H9 (cell line): Measurements from ENCODE around the gene DYNLRB1. TPM values are rescaled to one million over a fixed set of nuclear protein-coding genes. Genes with fewer than 3 reads are reported as not detected.

Source experiments
- DNase-seq: peaks from one replicate; pipeline ENCODE4 v3.0.0-alpha.2; 2017
- H2AFZ ChIP-seq: one replicate; pipeline ENCODE4 v1.6.1; 2013; ENCODE audit warnings: mild to moderate bottlenecking, low read length, control low read depth, moderate library complexity
- H2AK5ac ChIP-seq: 2 replicates; pipeline ENCODE4 v1.6.1; 2013; ENCODE audit warnings: low read length, control low read depth, mixed read lengths; ENCODE audit not compliant: insufficient read length
- H2BK120ac ChIP-seq: one replicate; pipeline ENCODE4 v1.6.1; 2013; ENCODE audit warnings: low read depth, mild to moderate bottlenecking, low read length, control low read depth, inconsistent platforms; ENCODE audit not compliant: poor library complexity, severe bottlenecking
- H2BK12ac ChIP-seq: 2 replicates; pipeline ENCODE4 v1.6.1; 2013; ENCODE audit warnings: low read length, control low read depth, mixed read lengths, low read depth; ENCODE audit not compliant: insufficient read length
- H2BK15ac ChIP-seq: 2 replicates; pipeline ENCODE4 v1.6.1; 2013; ENCODE audit warnings: low read depth, low read length, control low read depth
- H2BK20ac ChIP-seq: one replicate; pipeline ENCODE4 v1.6.1; 2013; ENCODE audit warnings: low read depth, mild to moderate bottlenecking, low read length, control low read depth, inconsistent platforms; ENCODE audit not compliant: poor library complexity, severe bottlenecking
- H2BK5ac ChIP-seq: 2 replicates; pipeline ENCODE4 v1.6.1; 2013; ENCODE audit warnings: low read length, control low read depth, mixed read lengths; ENCODE audit not compliant: insufficient read length
- H3K14ac ChIP-seq: 2 replicates; pipeline ENCODE4 v1.6.1; 2013; ENCODE audit warnings: low read length, control low read depth; ENCODE audit not compliant: insufficient read depth
- H3K18ac ChIP-seq: 2 replicates; pipeline ENCODE4 v1.6.1; 2013; ENCODE audit warnings: low read depth, mild to moderate bottlenecking, mixed read lengths, low read length, control low read depth; ENCODE audit not compliant: insufficient read length
- H3K23ac ChIP-seq: 2 replicates; pipeline ENCODE4 v1.6.1; 2013; ENCODE audit warnings: low read length, control low read depth, mixed read lengths, low read depth; ENCODE audit not compliant: insufficient read length
- H3K23me2 ChIP-seq: 2 replicates; pipeline ENCODE4 v1.6.1; 2013; ENCODE audit warnings: low read depth, mild to moderate bottlenecking, mixed read lengths, low read length, control low read depth; ENCODE audit not compliant: insufficient read length, poor library complexity, severe bottlenecking
- H3K27ac ChIP-seq: 2 replicates; pipeline ENCODE4 v1.5.1; 2013; ENCODE audit warnings: low read length, control low read depth, mixed read lengths, low read depth; ENCODE audit not compliant: insufficient read length
- H3K27me3 ChIP-seq: 2 replicates; pipeline ENCODE4 v1.6.1; 2013; ENCODE audit warnings: low read length, control low read depth, inconsistent platforms; ENCODE audit not compliant: insufficient read depth
- H3K4ac ChIP-seq: 2 replicates; pipeline ENCODE4 v1.6.1; 2013; ENCODE audit warnings: low read depth, mild to moderate bottlenecking, control low read depth, inconsistent platforms, low read length, moderate library complexity
- H3K4me1 ChIP-seq: 2 replicates; pipeline ENCODE4 v1.6.1; 2013; ENCODE audit warnings: low read length, control low read depth, inconsistent platforms; ENCODE audit not compliant: insufficient read depth
- H3K4me2 ChIP-seq: 2 replicates; pipeline ENCODE4 v1.6.1; 2013; ENCODE audit warnings: low read length, control low read depth, mixed read lengths; ENCODE audit not compliant: insufficient read length, insufficient read depth
- H3K56ac ChIP-seq: 2 replicates; pipeline ENCODE4 v1.6.1; 2013; ENCODE audit warnings: low read depth, mild to moderate bottlenecking, mixed read lengths, low read length, control low read depth; ENCODE audit not compliant: insufficient read length
- H3K79me1 ChIP-seq: 2 replicates; pipeline ENCODE4 v1.6.1; 2013; ENCODE audit warnings: low read depth, mild to moderate bottlenecking, moderate library complexity, low read length, control low read depth, inconsistent platforms; ENCODE audit not compliant: insufficient read depth, poor library complexity, severe bottlenecking
- H3K79me2 ChIP-seq: 2 replicates; pipeline ENCODE4 v1.6.1; 2013; ENCODE audit warnings: low read length, control low read depth, inconsistent platforms; ENCODE audit not compliant: insufficient read depth
- H3K9ac ChIP-seq: 2 replicates; pipeline ENCODE4 v1.6.1; 2013; ENCODE audit warnings: low read length, control low read depth, mixed read lengths; ENCODE audit not compliant: insufficient read length; ENCODE audit errors: extremely low read depth
- H3K9me3 ChIP-seq: one replicate; pipeline ENCODE4 v1.6.1; 2013; ENCODE audit warnings: low read depth, low read length, inconsistent platforms; ENCODE audit not compliant: control insufficient read depth
- H3T11ph ChIP-seq: one replicate; pipeline ENCODE4 v1.6.1; 2013; ENCODE audit warnings: mild to moderate bottlenecking, low read length, control low read depth, inconsistent platforms
- H4K20me1 ChIP-seq: one replicate; pipeline ENCODE4 v1.6.1; 2013; ENCODE audit not compliant: control insufficient read depth, insufficient read length, insufficient read depth
- H4K5ac ChIP-seq: 2 replicates; pipeline ENCODE4 v1.6.1; 2013; ENCODE audit warnings: low read depth, mild to moderate bottlenecking, mixed read lengths, low read length, control low read depth; ENCODE audit not compliant: insufficient read length
- H4K8ac ChIP-seq: replicated peaks from 2 replicates; pipeline ENCODE4 v1.6.1; 2013; ENCODE audit warnings: low read length, control low read depth, mixed read lengths, low read depth; ENCODE audit not compliant: insufficient read length
- H4K91ac ChIP-seq: 2 replicates; pipeline ENCODE4 v1.6.1; 2013; ENCODE audit warnings: low read depth, mild to moderate bottlenecking, moderate library complexity, mixed read lengths, low read length, control low read depth; ENCODE audit not compliant: insufficient read length
- H3K27ac Mint-ChIP-seq, 3 experiments: 2 replicates in 2 of 3; 3 replicates in 1 of 3; pipeline ENCODE4 v1.8.0; 2020 to 2021; ENCODE audit warnings: mixed read lengths in 3 of 3, mild to moderate bottlenecking in 1 of 3, moderate library complexity in 1 of 3
- H3K27me3 Mint-ChIP-seq: 2 replicates; pipeline ENCODE4 v1.8.0; 2021; ENCODE audit warnings: low read depth, mild to moderate bottlenecking, moderate library complexity, mixed read lengths
- H3K36me3 Mint-ChIP-seq, 3 experiments: 2 replicates in 2 of 3; 3 replicates in 1 of 3; pipeline ENCODE4 v1.8.0; 2020 to 2021; ENCODE audit warnings: low read depth in 3 of 3, mixed read lengths in 3 of 3; ENCODE audit not compliant: insufficient read depth in 1 of 3
- H3K4me1 Mint-ChIP-seq, 2 experiments: 2 replicates each; pipeline ENCODE4 v1.8.0; 2020; ENCODE audit warnings: mixed read lengths in 2 of 2
- H3K4me3 Mint-ChIP-seq, 2 experiments: 2 replicates in 1 of 2; 3 replicates in 1 of 2; pipeline ENCODE4 v1.8.0; 2020 to 2021; ENCODE audit warnings: mild to moderate bottlenecking in 2 of 2, mixed read lengths in 2 of 2, moderate library complexity in 1 of 2
- H3K9me3 Mint-ChIP-seq, 2 experiments: 2 replicates in 1 of 2; 3 replicates in 1 of 2; pipeline ENCODE4 v1.8.0; 2020; ENCODE audit warnings: mild to moderate bottlenecking in 2 of 2, mixed read lengths in 2 of 2, moderate library complexity in 1 of 2
- WGBS: extraction: QIAGEN DNeasy Blood & Tissue Kit; methylation state at CpG from one replicate; pipeline ENCODE4 v1.1.7; 2013; ENCODE audit warnings: missing lambda C conversion rate, low lambda C conversion rate, mixed read lengths; ENCODE audit not compliant: insufficient read length; ENCODE audit errors: extremely low coverage; 5-methylcytosine and 5-hydroxymethylcytosine counted together
- total RNA-seq: library from RNA; stranded (reverse); gene quantifications from 2 replicates; pipeline ENCODE4 v1.2.1, GENCODE V29; 2021
- TF ChIP-seq, protein P1 (sequence below): fragments of 200-600 bp; sonication (generic); conservative IDR thresholded peaks from 3 replicates; pipeline ENCODE4 v1.8.0; 2021; ENCODE audit warnings: antibody characterized with exemption, mild to moderate bottlenecking

Gene DYNLRB1
- total RNA-seq, 1 experiment from 2014 or later: 200 TPM

DNA sequence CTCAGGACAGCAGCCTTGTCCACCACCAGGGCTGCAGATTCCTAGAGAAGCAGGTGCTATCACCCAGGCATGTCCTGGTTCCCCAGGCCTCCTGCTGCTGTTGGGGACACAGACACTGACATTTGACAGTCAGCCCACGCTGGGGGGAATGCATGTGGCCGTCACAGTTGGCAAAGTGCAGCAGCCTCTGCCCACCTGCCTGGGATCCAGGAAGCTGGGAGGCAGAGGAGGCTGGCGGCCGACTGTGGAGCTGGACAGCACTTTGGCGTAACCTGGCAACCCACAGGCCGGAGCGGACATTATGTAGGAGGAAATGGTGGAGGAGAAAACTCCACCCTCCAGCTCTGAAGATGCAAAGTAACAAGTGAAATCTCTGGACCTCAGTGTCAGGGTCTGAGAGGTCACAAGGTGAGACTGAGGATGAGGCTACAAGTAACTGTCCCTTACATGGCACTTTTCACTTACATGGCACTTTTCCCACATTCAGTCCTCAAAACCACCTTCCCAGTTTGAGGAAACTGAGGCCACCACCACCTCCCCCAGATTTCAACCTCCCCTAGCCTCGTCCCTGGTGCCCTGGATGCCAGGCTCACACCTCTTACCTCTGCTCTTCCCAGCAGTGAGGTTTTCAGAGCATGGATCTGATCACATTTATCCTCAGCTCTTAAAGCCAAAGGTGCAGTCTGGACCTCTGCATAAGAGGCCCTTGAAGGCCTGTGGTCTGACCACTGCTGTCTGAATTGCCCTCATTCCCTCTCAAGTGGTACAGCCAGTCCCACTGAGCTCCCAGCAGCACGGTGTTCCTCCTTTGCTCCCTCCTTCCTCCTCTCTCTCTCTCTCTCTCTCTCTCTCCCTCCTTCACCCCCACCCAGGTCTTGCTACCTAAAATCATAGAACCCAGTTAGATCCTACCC lies 51.0 kb downstream of the DYNLRB1 start:
- Histone ChIP-seq H2BK12ac (no peak overlapping the region), H3K14ac (no peak overlapping the region), H2BK15ac (no peak overlapping the region), H3K27ac (no peak overlapping the region), H3K9me3 (no peaks in the 10 kb centered on the region), H3K79me2 (no peaks in the 10 kb centered on the region), H3K56ac (no peak overlapping the region), H3K23ac (no peak overlapping the region), H3K23me2 (no peaks in the 10 kb centered on the region), H4K20me1 (no peaks in the 10 kb centered on the region), H4K91ac (no peak overlapping the region), H4K5ac (no peak overlapping the region), H3K4me1 (no peaks in the 10 kb centered on the region), H2BK120ac (no peak overlapping the region), H3T11ph (no peak overlapping the region), H4K8ac (no peak overlapping the region), H3K4me2 (no peak overlapping the region), H3K18ac (no peak overlapping the region), H2BK20ac (no peak overlapping the region), H2AK5ac (no peak overlapping the region), H3K9ac (no peak overlapping the region), H2AFZ (no peak overlapping the region), H2BK5ac (no peak overlapping the region), H3K79me1 (no peaks in the 10 kb centered on the region), H3K27me3 (no peaks in the 10 kb centered on the region), H3K4ac (no peak overlapping the region)
- no peaks in the 10 kb centered on the region for H3K27me3 Mint-ChIP-seq
- no CpG with 5 or more reads among the region's 9 CpGs for WGBS
- H3K4me1 Mint-ChIP-seq: peaks cover 15 to 25% of the 10 kb centered on the region in 2 experiments
- DNase-seq: no peak
- no peaks in the 10 kb centered on the region for H3K9me3 Mint-ChIP-seq
- TF ChIP-seq, protein P1, sequence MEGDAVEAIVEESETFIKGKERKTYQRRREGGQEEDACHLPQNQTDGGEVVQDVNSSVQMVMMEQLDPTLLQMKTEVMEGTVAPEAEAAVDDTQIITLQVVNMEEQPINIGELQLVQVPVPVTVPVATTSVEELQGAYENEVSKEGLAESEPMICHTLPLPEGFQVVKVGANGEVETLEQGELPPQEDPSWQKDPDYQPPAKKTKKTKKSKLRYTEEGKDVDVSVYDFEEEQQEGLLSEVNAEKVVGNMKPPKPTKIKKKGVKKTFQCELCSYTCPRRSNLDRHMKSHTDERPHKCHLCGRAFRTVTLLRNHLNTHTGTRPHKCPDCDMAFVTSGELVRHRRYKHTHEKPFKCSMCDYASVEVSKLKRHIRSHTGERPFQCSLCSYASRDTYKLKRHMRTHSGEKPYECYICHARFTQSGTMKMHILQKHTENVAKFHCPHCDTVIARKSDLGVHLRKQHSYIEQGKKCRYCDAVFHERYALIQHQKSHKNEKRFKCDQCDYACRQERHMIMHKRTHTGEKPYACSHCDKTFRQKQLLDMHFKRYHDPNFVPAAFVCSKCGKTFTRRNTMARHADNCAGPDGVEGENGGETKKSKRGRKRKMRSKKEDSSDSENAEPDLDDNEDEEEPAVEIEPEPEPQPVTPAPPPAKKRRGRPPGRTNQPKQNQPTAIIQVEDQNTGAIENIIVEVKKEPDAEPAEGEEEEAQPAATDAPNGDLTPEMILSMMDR: no peak
- H3K4me3 Mint-ChIP-seq: no peak overlapping the region
- H3K27ac Mint-ChIP-seq: peak overlapping the region; percentile 73 to 95 (median 95); a peak in 6 of 7 replicates
- H3K36me3 Mint-ChIP-seq: peaks cover 2 to 9% (median 6%) of the 10 kb centered on the region in 3 experiments; a peak in 4 of 7 replicates
